Measurements from ENCODE around the gene NMRAL1. TPM values are rescaled to one million over a fixed set of nuclear protein-coding genes. Genes with fewer than 3 reads are reported as not detected.

The NMRAL1 gene
- total RNA-seq, 1 donor from 2014 or later, result 28.5 TPM

- H3K4me2 ChIP-seq (ENCODE audit: low read length), result no peak overlapping the region
- peaks cover 24% of the 10 kb centered on the region for H3K36me3 ChIP-seq (ENCODE audit: insufficient read depth, low read length)
- Mint-ChIP-seq H3K36me3 (ENCODE audit: low read depth, unreplicated experiment) (peaks cover 4% of the 10 kb centered on the region), H3K27ac (ENCODE audit: unreplicated experiment) (no peak overlapping the region), H3K4me1 (ENCODE audit: low read depth, unreplicated experiment) (peaks cover 14% of the 10 kb centered on the region), H3K9me3 (ENCODE audit: unreplicated experiment) (no peaks in the 10 kb centered on the region), H3K4me3 (ENCODE audit: unreplicated experiment) (no peak overlapping the region), H3K27me3 (ENCODE audit: low read depth, unreplicated experiment) (no peaks in the 10 kb centered on the region)
- no peak for TF ChIP-seq EZH2 (IDR thresholded peaks at IDR 0.05; ENCODE audit: insufficient read depth, low read length)
- no peak for TF ChIP-seq CTCF (IDR thresholded peaks at IDR 0.05; ENCODE audit: insufficient read depth, low read depth, low read length)
- DNase-seq (ENCODE audit: low read depth) (no peak), FAIRE-seq (no peak)
- H3K4me3 ChIP-seq (ENCODE audit: insufficient read depth, low read depth, low read length), result no peak overlapping the region
- peaks cover 60% of the 10 kb centered on the region for H4K20me1 ChIP-seq (ENCODE audit: insufficient read depth, low read length)
- H3K9ac ChIP-seq (ENCODE audit: low read length), result no peak overlapping the region
- H2AFZ ChIP-seq (ENCODE audit: low read depth, low read length), result no peak overlapping the region
- H3K4me1 ChIP-seq (ENCODE audit: insufficient read depth, low read length), result no peaks in the 10 kb centered on the region
- no peak overlapping the region for H3K27ac ChIP-seq (ENCODE audit: low read depth, low read length)
- no peaks in the 10 kb centered on the region for H3K27me3 ChIP-seq (ENCODE audit: insufficient read depth, low read length)
- no peaks in the 10 kb centered on the region for H3K9me3 ChIP-seq (ENCODE audit: insufficient read depth, low read depth, low read length)
- H3K79me2 ChIP-seq (ENCODE audit: insufficient read depth, low read length), result peaks cover 14% of the 10 kb centered on the region
Measured at GRCh38 chr16:4508806-4509205, 34.4 kb upstream of the NMRAL1 start.

GRCh38 chr16:4507588-4508345, 33.3 kb upstream of the NMRAL1 start:
- TF ChIP-seq CTCF (IDR thresholded peaks at IDR 0.05; ENCODE audit: insufficient read depth, low read depth, low read length), result no peak
- TF ChIP-seq EZH2 (IDR thresholded peaks at IDR 0.05; ENCODE audit: insufficient read depth, low read length), result no peak
- DNase-seq (ENCODE audit: low read depth) (no peak), FAIRE-seq (no peak)
- Histone ChIP-seq H3K9ac (ENCODE audit: low read length) (no peak overlapping the region), H3K27ac (ENCODE audit: low read depth, low read length) (no peak overlapping the region), H2AFZ (ENCODE audit: low read depth, low read length) (no peak overlapping the region), H3K79me2 (ENCODE audit: insufficient read depth, low read length) (peaks cover 23% of the 10 kb centered on the region), H3K36me3 (ENCODE audit: insufficient read depth, low read length) (peaks cover 24% of the 10 kb centered on the region), H3K4me2 (ENCODE audit: low read length) (no peak overlapping the region), H3K4me3 (ENCODE audit: insufficient read depth, low read depth, low read length) (no peak overlapping the region), H3K9me3 (ENCODE audit: insufficient read depth, low read depth, low read length) (no peaks in the 10 kb centered on the region), H4K20me1 (ENCODE audit: insufficient read depth, low read length) (peaks cover 62% of the 10 kb centered on the region), H3K4me1 (ENCODE audit: insufficient read depth, low read length) (no peaks in the 10 kb centered on the region), H3K27me3 (ENCODE audit: insufficient read depth, low read length) (no peaks in the 10 kb centered on the region)
- Mint-ChIP-seq H3K9me3 (ENCODE audit: unreplicated experiment) (no peaks in the 10 kb centered on the region), H3K4me1 (ENCODE audit: low read depth, unreplicated experiment) (peaks cover 16% of the 10 kb centered on the region), H3K27me3 (ENCODE audit: low read depth, unreplicated experiment) (no peaks in the 10 kb centered on the region), H3K4me3 (ENCODE audit: unreplicated experiment) (peak overlapping the region; percentile 69), H3K27ac (ENCODE audit: unreplicated experiment) (no peak overlapping the region), H3K36me3 (ENCODE audit: low read depth, unreplicated experiment) (peaks cover 4% of the 10 kb centered on the region)

GRCh38 chr16:4506450-4506849, 32.0 kb upstream of the NMRAL1 start:
- H3K4me1 ChIP-seq (ENCODE audit: insufficient read depth, low read length), result peaks cover 4% of the 10 kb centered on the region
- DNase-seq (ENCODE audit: low read depth) (peak; percentile 61), FAIRE-seq (peak; percentile 72)
- no peaks in the 10 kb centered on the region for H3K9me3 Mint-ChIP-seq (ENCODE audit: unreplicated experiment)
- H3K27me3 ChIP-seq (ENCODE audit: insufficient read depth, low read length), result no peaks in the 10 kb centered on the region
- H3K9ac ChIP-seq (ENCODE audit: low read length), result peak overlapping the region; percentile 11
- no peak overlapping the region for H3K4me3 ChIP-seq (ENCODE audit: insufficient read depth, low read depth, low read length)
- no peaks in the 10 kb centered on the region for H3K27me3 Mint-ChIP-seq (ENCODE audit: low read depth, unreplicated experiment)
- peak; percentile 92 for TF ChIP-seq CTCF (IDR thresholded peaks at IDR 0.05; ENCODE audit: insufficient read depth, low read depth, low read length)
- no peak for TF ChIP-seq EZH2 (IDR thresholded peaks at IDR 0.05; ENCODE audit: insufficient read depth, low read length)
- H3K36me3 ChIP-seq (ENCODE audit: insufficient read depth, low read length), result peaks cover 20% of the 10 kb centered on the region
- H3K4me1 Mint-ChIP-seq (ENCODE audit: low read depth, unreplicated experiment), result peaks cover 20% of the 10 kb centered on the region
- peaks cover 62% of the 10 kb centered on the region for H4K20me1 ChIP-seq (ENCODE audit: insufficient read depth, low read length)
- H2AFZ ChIP-seq (ENCODE audit: low read depth, low read length), result no peak overlapping the region
- no peak overlapping the region for H3K4me3 Mint-ChIP-seq (ENCODE audit: unreplicated experiment)
- no peak overlapping the region for H3K4me2 ChIP-seq (ENCODE audit: low read length)
- no peak overlapping the region for H3K27ac ChIP-seq (ENCODE audit: low read depth, low read length)
- H3K36me3 Mint-ChIP-seq (ENCODE audit: low read depth, unreplicated experiment), result peaks cover 4% of the 10 kb centered on the region
- no peaks in the 10 kb centered on the region for H3K9me3 ChIP-seq (ENCODE audit: insufficient read depth, low read depth, low read length)
- H3K27ac Mint-ChIP-seq (ENCODE audit: unreplicated experiment), result no peak overlapping the region
- peaks cover 34% of the 10 kb centered on the region for H3K79me2 ChIP-seq (ENCODE audit: insufficient read depth, low read length)

All from astrocyte (in vitro differentiated cells and primary cell).